PC-3 (cell line): ENCODE data around the gene XPC. TPM values are rescaled to one million over a fixed set of nuclear protein-coding genes. Genes with fewer than 3 reads are reported as not detected.

Source experiments
- ATAC-seq: fragments of 200-7000 bp; cut with Tn5 transposase; 2 replicates; pipeline ENCODE4 v1.9.1; 2020; ENCODE audit warnings: mild to moderate bottlenecking, moderate library complexity
- BruUV-seq: library from RNA; stranded (reverse); fragments of 400-500 nt; replicated peaks from 2 replicates; lab custom pipeline; 2021; lab: Mats Ljungman, UMichigan
- CTCF ChIA-PET: fragments of 300-600 bp; sonication (Branson Sonifier 250); formaldehyde crosslinking; loops from one replicate; lab custom pipeline; 2022; ENCODE audit warnings: antibody characterized with exemption; lab: Charles Lee
- POLR2A ChIA-PET: fragments of 300-600 bp; sonication (Branson Sonifier 250); formaldehyde crosslinking; loops from one replicate; lab custom pipeline; 2022; ENCODE audit warnings: antibody characterized with exemption; ENCODE audit not compliant: unreplicated experiment; lab: Charles Lee
- DNase-seq: peaks from one replicate; pipeline ENCODE4 v3.0.0-alpha.2; 2015
- H2AFZ ChIP-seq: fragments of 300-600 bp; sonication (generic); 2 replicates; pipeline ENCODE4 v1.6.0; 2016; ENCODE audit warnings: antibody characterized with exemption, low read length
- H3F3A ChIP-seq: fragments of 300-600 bp; sonication (generic); one replicate; pipeline ENCODE4 v1.6.0; 2017; ENCODE audit warnings: antibody characterized with exemption, low read length, control low read depth, mild to moderate bottlenecking; ENCODE audit not compliant: unreplicated experiment
- H3K27ac ChIP-seq: fragments of 300-600 bp; sonication (generic); 2 replicates; pipeline ENCODE4 v1.5.1; 2016; ENCODE audit warnings: mild to moderate bottlenecking, low read length
- H3K27me3 ChIP-seq: fragments of 300-600 bp; sonication (generic); 2 replicates; pipeline ENCODE4 v1.6.1; 2016; ENCODE audit warnings: low read length, mixed read lengths
- H3K36me3 ChIP-seq: fragments of 300-600 bp; sonication (generic); 2 replicates; pipeline ENCODE4 v1.6.1; 2016; ENCODE audit warnings: low read depth, mixed run types, low read length, mixed read lengths
- H3K4me1 ChIP-seq: fragments of 300-600 bp; sonication (generic); 2 replicates; pipeline ENCODE4 v1.5.1; 2016; ENCODE audit warnings: low read length; ENCODE audit not compliant: insufficient read depth
- H3K4me2 ChIP-seq: fragments of 300-600 bp; sonication (generic); 2 replicates; pipeline ENCODE4 v1.6.0; 2016; ENCODE audit warnings: low read length
- H3K4me3 ChIP-seq: fragments of 300-600 bp; sonication (generic); 2 replicates; pipeline ENCODE4 v1.5.1; 2016; ENCODE audit warnings: mild to moderate bottlenecking, low read length, mixed read lengths
- H3K79me2 ChIP-seq: fragments of 300-600 bp; sonication (generic); 2 replicates; pipeline ENCODE4 v1.6.1; 2017; ENCODE audit warnings: low read length, mixed read lengths
- H3K9ac ChIP-seq: fragments of 300-600 bp; sonication (generic); 2 replicates; pipeline ENCODE4 v1.6.0; 2016; ENCODE audit warnings: mild to moderate bottlenecking, low read length
- H3K9me2 ChIP-seq: fragments of 300-600 bp; sonication (generic); replicated peaks from 2 replicates; pipeline ENCODE4 v1.6.1; 2016; ENCODE audit warnings: mixed run types, low read length, mixed read lengths
- H3K9me3 ChIP-seq: fragments of 300-600 bp; sonication (generic); 2 replicates; pipeline ENCODE4 v1.6.1; 2016; ENCODE audit warnings: low read length, mixed read lengths
- H4K20me1 ChIP-seq: fragments of 300-600 bp; sonication (generic); 2 replicates; pipeline ENCODE4 v1.6.1; 2016; ENCODE audit warnings: low read length, mixed read lengths
- EZH2 ChIP-seq: fragments of 300-600 bp; sonication (generic); IDR thresholded peaks from one replicate; pipeline ENCODE4 v1.6.1; 2017; ENCODE audit warnings: antibody characterized with exemption, mild to moderate bottlenecking, low read length; ENCODE audit not compliant: unreplicated experiment
- EZH2phosphoT487 ChIP-seq: fragments of 300-600 bp; sonication (generic); IDR thresholded peaks from 2 replicates; pipeline ENCODE4 v1.6.1; 2018; ENCODE audit warnings: mild to moderate bottlenecking, antibody characterized with exemption, low read length, borderline replicate concordance
- intact Hi-C: fragments of 100-400 bp; cut with micrococcal nuclease; formaldehyde crosslinking; loops from 2 replicates; pipeline ENCODE4 v1.9.0; 2023
- total RNA-seq: library from RNA; depleted of rRNA; stranded (reverse); fragments of >200 nt; gene quantifications from 2 replicates; pipeline ENCODE4 v1.2.3, GENCODE V29; 2014
- TF ChIP-seq, protein P1 (sequence below): fragments of 300-600 bp; sonication (generic); conservative IDR thresholded peaks from 2 replicates; pipeline ENCODE4 v1.5.1; 2017; ENCODE audit warnings: antibody characterized with exemption, low read depth, mild to moderate bottlenecking, low read length

The XPC gene
- total RNA-seq, 1 experiment from 2014 or later, result 24.3 TPM

DNA sequence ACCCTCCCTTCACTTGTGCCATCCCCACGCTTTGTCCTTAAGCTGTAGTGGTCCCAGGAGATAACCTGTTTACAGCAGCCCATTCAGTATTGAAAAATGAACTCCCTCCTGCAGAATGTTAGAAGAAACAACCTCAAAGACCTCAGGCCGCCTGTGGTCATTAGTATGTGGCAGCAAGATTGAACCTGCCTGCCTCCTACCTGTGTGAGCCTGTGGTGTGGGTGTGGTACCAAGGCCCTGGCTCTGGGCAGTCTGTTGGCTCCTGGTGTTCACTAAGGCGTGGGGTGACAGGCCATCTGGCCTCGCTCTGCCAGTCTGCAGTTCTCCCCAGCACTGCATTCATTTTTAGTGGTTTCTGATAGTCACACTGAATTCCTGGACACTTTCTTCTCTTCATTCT, 21.2 kb upstream of the XPC start:
- no peaks in the 10 kb centered on the region for H3K9me3 ChIP-seq
- no TSS peak for BruUV-seq
- H3K9me2 ChIP-seq, result no peaks in the 10 kb centered on the region
- H3K27me3 ChIP-seq, result no peaks in the 10 kb centered on the region
- DNase-seq (no peak), ATAC-seq (no peak)
- TF ChIP-seq EZH2phosphoT487, result no peak
- no peak for TF ChIP-seq EZH2
- TF ChIP-seq, protein P1, sequence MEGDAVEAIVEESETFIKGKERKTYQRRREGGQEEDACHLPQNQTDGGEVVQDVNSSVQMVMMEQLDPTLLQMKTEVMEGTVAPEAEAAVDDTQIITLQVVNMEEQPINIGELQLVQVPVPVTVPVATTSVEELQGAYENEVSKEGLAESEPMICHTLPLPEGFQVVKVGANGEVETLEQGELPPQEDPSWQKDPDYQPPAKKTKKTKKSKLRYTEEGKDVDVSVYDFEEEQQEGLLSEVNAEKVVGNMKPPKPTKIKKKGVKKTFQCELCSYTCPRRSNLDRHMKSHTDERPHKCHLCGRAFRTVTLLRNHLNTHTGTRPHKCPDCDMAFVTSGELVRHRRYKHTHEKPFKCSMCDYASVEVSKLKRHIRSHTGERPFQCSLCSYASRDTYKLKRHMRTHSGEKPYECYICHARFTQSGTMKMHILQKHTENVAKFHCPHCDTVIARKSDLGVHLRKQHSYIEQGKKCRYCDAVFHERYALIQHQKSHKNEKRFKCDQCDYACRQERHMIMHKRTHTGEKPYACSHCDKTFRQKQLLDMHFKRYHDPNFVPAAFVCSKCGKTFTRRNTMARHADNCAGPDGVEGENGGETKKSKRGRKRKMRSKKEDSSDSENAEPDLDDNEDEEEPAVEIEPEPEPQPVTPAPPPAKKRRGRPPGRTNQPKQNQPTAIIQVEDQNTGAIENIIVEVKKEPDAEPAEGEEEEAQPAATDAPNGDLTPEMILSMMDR, result no peak
- H4K20me1 ChIP-seq, result no peaks in the 10 kb centered on the region; the same call in 1 of the 2 replicates
- no peak overlapping the region for H3K4me2 ChIP-seq
- H3K4me1 ChIP-seq, result no peaks in the 10 kb centered on the region
- H3K4me3 ChIP-seq, result no peak overlapping the region
- no peak overlapping the region for H2AFZ ChIP-seq
- peaks cover 35% of the 10 kb centered on the region for H3K36me3 ChIP-seq
- no peak overlapping the region for H3K9ac ChIP-seq
- ChIA-PET CTCF (no interaction called here), POLR2A (no interaction called here)
- no peak overlapping the region for H3K27ac ChIP-seq
- no peaks in the 10 kb centered on the region for H3F3A ChIP-seq
- H3K79me2 ChIP-seq, result peaks cover 3% of the 10 kb centered on the region; the same call in 1 of the 2 replicates
- intact Hi-C loops, result loop anchor here (2.0 to 10.0 kb wide), 3 partner anchors 165 to 583 kb away; no protein-coding TSS in a partner anchor

DNA sequence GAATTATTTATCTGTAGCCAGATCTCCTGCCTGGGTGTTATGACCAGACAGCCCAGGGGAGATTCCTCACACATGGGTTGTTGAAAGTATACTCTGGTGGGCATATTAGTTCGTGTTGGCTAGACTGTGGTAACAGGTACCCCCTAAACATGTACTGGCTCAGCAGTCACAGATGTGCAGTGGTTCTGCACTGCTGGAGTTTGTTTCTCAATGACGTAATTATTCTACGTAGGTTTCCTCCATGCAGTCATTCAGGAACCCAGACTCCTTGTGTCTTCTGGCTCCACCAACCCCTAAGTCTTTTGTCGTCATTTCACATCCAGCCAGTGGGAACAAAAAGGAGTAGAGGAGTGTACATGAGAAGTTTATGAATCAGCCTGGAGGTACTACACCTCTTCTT, 16.5 kb upstream of the XPC start:
- Histone ChIP-seq H3F3A (no peaks in the 10 kb centered on the region), H3K4me1 (no peaks in the 10 kb centered on the region), H3K27ac (no peak overlapping the region), H3K4me2 (no peak overlapping the region), H3K4me3 (no peak overlapping the region), H2AFZ (no peak overlapping the region), H3K9me2 (no peaks in the 10 kb centered on the region), H3K9me3 (no peaks in the 10 kb centered on the region), H3K36me3 (peaks cover 40% of the 10 kb centered on the region), H3K27me3 (no peaks in the 10 kb centered on the region), H4K20me1 (no peaks in the 10 kb centered on the region; the same call in 1 of the 2 replicates), H3K9ac (no peak overlapping the region), H3K79me2 (peaks cover 42% of the 10 kb centered on the region)
- CTCF ChIA-PET, result interaction anchor here (0.5 kb wide), 1 partner anchor 195 kb away, joined by 4 read pairs; no protein-coding TSS in a partner anchor
- ATAC-seq (no peak), DNase-seq (no peak)
- POLR2A ChIA-PET, result no interaction called here
- BruUV-seq, result no TSS peak
- TF ChIP-seq, protein P1, result no peak
- no peak for TF ChIP-seq EZH2phosphoT487
- TF ChIP-seq EZH2, result no peak
- intact Hi-C loops, result no loop called here

DNA sequence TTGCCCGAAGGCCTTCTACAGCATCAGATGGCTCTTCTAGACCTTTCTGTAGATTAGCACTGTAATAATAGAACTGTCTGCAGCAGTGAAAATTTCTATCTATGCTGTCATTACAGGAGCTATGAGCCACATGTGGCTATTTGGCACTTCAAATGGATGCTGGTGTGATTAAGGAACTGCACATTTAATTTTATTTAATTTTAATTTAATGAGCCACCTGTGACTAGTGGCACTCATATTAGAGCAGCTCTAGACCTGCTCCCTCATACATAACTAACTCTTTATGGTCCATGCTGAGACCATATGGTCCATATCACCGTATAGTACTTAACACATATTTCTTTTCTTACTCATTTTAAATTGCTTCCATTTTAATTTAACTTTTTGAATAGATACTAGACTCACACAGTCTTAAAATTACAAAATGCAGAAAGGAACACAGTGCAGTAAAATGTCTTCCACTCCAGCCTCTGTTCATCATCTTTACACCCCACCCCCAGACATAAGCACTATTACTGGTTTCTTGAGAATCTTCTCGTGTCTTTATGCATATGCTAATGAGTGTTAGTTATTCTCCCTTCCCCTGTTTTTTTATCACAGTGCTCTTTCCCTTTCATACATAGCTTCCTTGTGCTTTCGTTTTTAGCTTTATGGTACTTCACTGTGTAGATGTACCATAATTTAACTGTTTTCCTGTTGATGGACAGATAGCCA, 9.8 kb upstream of the XPC start:
- Histone ChIP-seq H3K79me2 (peaks cover 61% of the 10 kb centered on the region), H3K27me3 (no peaks in the 10 kb centered on the region), H3K4me2 (no peak overlapping the region), H3F3A (no peaks in the 10 kb centered on the region), H3K27ac (no peak overlapping the region), H3K4me3 (no peak overlapping the region), H3K9me3 (no peaks in the 10 kb centered on the region), H3K36me3 (peaks cover 38% of the 10 kb centered on the region), H3K9me2 (no peaks in the 10 kb centered on the region), H2AFZ (no peak overlapping the region), H3K4me1 (no peaks in the 10 kb centered on the region), H4K20me1 (no peaks in the 10 kb centered on the region), H3K9ac (no peak overlapping the region)
- CTCF ChIA-PET, result no interaction called here
- POLR2A ChIA-PET, result no interaction called here
- DNase-seq (no peak), ATAC-seq (no peak)
- intact Hi-C loops, result no loop called here
- BruUV-seq, result no TSS peak
- TF ChIP-seq, protein P1, result no peak
- TF ChIP-seq EZH2 (no peak), EZH2phosphoT487 (no peak)
